SK-N-MC (cell line): Measurements from ENCODE around the gene HACD4.

Experiments
- EZH2 ChIP-seq: fragments of 200-600 bp; sonication (generic); IDR thresholded peaks from one replicate; pipeline ENCODE4 v1.6.1; 2017; ENCODE audit warnings: antibody characterized with exemption
- POLR2AphosphoS5 ChIP-seq: IDR thresholded peaks from 2 replicates; pipeline ENCODE4 v1.6.1; 2012; ENCODE audit warnings: mild to moderate bottlenecking, low read depth, low read length, borderline replicate concordance

GRCh38 chr9:21078702-21079101, 47.3 kb upstream of the HACD4 start:
- no peak for TF ChIP-seq POLR2AphosphoS5
- no peak for TF ChIP-seq EZH2
